Bronchial epithelial cell (primary cell): ENCODE results near the gene DZIP3. TPM values are rescaled to one million over a fixed set of nuclear protein-coding genes. Genes with fewer than 3 reads are reported as not detected.
A peak's percentile ranks its signal among the peaks of the same experiment; 100 is the strongest.

Source experiments
- DNase-seq: peaks from one replicate; pipeline ENCODE4 v3.0.0-alpha.2; 2010; ENCODE audit warnings: low read depth
- FAIRE-seq: peaks from 2 replicates; lab custom pipeline; 2011; peaks lifted over from hg19 to GRCh38; lab: Jason Lieb, UNC
- H3K27me3 ChIP-seq: 2 replicates; pipeline ENCODE4 v1.5.1; 2011; ENCODE audit warnings: low read length; ENCODE audit not compliant: control insufficient read depth, insufficient read depth
- H3K36me3 ChIP-seq: 2 replicates; pipeline ENCODE4 v1.5.1; 2011; ENCODE audit warnings: low read length; ENCODE audit not compliant: control insufficient read depth, insufficient read depth
- H3K4me3 ChIP-seq: 2 replicates; pipeline ENCODE4 v1.5.1; 2011; ENCODE audit warnings: mild to moderate bottlenecking, low read depth, low read length, control low read depth
- total RNA-seq: library from RNA; depleted of rRNA; stranded (reverse); fragments of >200 nt; gene quantifications from 2 replicates; pipeline ENCODE4 v1.2.1, GENCODE V29; 2014
- TF ChIP-seq, protein P1 (sequence below): IDR thresholded peaks from 2 replicates; pipeline ENCODE4 v1.5.1; 2011; ENCODE audit warnings: mild to moderate bottlenecking, moderate library complexity, low read length, control low read depth, inconsistent platforms; ENCODE audit not compliant: insufficient read depth, severe bottlenecking

The DZIP3 gene
- total RNA-seq, 1 donor from 2014 or later: 1.6 TPM

- TF ChIP-seq, protein P1, sequence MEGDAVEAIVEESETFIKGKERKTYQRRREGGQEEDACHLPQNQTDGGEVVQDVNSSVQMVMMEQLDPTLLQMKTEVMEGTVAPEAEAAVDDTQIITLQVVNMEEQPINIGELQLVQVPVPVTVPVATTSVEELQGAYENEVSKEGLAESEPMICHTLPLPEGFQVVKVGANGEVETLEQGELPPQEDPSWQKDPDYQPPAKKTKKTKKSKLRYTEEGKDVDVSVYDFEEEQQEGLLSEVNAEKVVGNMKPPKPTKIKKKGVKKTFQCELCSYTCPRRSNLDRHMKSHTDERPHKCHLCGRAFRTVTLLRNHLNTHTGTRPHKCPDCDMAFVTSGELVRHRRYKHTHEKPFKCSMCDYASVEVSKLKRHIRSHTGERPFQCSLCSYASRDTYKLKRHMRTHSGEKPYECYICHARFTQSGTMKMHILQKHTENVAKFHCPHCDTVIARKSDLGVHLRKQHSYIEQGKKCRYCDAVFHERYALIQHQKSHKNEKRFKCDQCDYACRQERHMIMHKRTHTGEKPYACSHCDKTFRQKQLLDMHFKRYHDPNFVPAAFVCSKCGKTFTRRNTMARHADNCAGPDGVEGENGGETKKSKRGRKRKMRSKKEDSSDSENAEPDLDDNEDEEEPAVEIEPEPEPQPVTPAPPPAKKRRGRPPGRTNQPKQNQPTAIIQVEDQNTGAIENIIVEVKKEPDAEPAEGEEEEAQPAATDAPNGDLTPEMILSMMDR: no peak
- no peak for FAIRE-seq
- Histone ChIP-seq H3K36me3 (no peaks in the 10 kb centered on the region), H3K27me3 (no peaks in the 10 kb centered on the region), H3K4me3 (no peak overlapping the region)
- no peak for DNase-seq
Observed at GRCh38 chr3:108602249-108602934, 12.9 kb downstream of the DZIP3 start.

GRCh38 chr3:108602935-108603294 lies 13.4 kb downstream of the DZIP3 start:
- H3K4me3 ChIP-seq: no peak overlapping the region
- DNase-seq (no peak), FAIRE-seq (no peak)
- no peaks in the 10 kb centered on the region for H3K36me3 ChIP-seq
- no peaks in the 10 kb centered on the region for H3K27me3 ChIP-seq
- TF ChIP-seq, protein P1: no peak

DNA sequence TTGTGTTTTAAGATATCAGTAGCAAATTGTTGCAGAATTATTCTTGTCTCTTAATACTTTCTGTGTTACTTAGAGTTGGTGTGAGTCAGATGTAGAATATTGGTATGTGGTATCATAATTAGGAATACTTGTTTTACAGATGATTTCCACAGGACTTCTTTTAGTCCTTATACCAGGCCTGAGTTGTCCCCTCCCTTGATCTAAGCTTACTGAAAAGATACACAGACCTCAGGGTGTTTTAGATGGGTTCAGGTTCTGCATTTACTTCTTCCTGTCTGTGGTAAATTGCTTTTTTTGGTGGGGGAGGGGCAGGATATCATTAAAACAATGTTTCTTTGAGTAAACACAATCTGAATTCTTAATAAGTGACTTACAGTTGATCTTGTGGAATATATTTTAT lies 14.2 kb downstream of the DZIP3 start:
- FAIRE-seq: no peak

DNA sequence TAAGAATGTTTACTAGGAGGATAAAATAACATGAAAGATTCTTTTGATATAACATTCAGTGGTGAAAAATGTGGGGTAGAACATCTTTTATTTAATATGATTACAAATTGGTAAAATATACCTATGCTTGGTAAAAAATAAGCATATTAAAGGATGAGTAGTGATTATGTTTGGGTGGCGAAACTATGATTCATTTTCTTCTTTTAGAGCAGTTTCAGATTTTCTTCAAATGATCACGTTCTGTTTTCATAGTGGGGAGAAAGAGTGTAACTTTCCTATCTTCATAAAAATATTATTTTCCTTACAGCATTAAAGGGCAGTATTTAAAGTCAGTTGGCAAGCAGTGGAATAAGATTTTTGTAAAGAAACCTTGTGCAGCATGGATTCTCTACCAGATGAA lies 15.5 kb downstream of the DZIP3 start:
- no peaks in the 10 kb centered on the region for H3K36me3 ChIP-seq
- no peak for DNase-seq
- H3K27me3 ChIP-seq: no peaks in the 10 kb centered on the region
- TF ChIP-seq, protein P1: no peak
- no peak for FAIRE-seq
- no peak overlapping the region for H3K4me3 ChIP-seq

More for the DNA sequence above, 14.2 kb downstream of the DZIP3 start:
- TF ChIP-seq, protein P1: no peak
- DNase-seq: peak; percentile 30
- H3K27me3 ChIP-seq: no peaks in the 10 kb centered on the region
- no peaks in the 10 kb centered on the region for H3K36me3 ChIP-seq
- H3K4me3 ChIP-seq: no peak overlapping the region

DNA sequence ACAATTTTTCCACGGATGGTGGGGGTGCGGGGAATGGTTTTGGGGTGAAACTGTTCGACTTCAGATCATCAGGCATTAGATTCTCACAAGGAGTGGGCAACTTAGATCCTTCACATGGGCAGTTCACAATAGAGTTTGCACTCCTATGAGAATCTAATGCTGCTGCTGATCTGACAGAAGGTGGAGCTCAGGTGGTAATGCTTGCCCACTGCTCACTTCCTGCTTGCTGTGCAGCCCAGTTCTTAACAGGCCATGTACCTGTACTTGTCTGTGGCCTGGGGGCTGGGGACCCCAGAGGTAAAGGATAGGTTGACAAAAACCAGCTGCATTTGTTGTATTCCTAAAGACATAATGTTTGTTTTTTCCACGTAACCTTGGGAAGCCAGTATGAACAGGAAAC lies 16.0 kb downstream of the DZIP3 start:
- H3K27me3 ChIP-seq: no peaks in the 10 kb centered on the region
- H3K4me3 ChIP-seq: no peak overlapping the region
- DNase-seq (no peak), FAIRE-seq (no peak)
- TF ChIP-seq, protein P1: no peak
- no peaks in the 10 kb centered on the region for H3K36me3 ChIP-seq

GRCh38 chr3:108608750-108609149 lies 19.2 kb downstream of the DZIP3 start:
- peak; percentile 83 for FAIRE-seq
- H3K36me3 ChIP-seq: no peaks in the 10 kb centered on the region
- TF ChIP-seq, protein P1: no peak
- no peaks in the 10 kb centered on the region for H3K27me3 ChIP-seq
- DNase-seq: no peak
- no peak overlapping the region for H3K4me3 ChIP-seq
